GM12891 (cell line): ENCODE data around the gene PLVAP.

Experiments
- POLR2A ChIP-seq: IDR thresholded peaks from 2 replicates; pipeline ENCODE4 v1.6.1; 2011; ENCODE audit warnings: low read depth, low read length, control low read depth
- POLR2AphosphoS5 ChIP-seq: IDR thresholded peaks from 2 replicates; pipeline ENCODE4 v1.6.1; 2011; ENCODE audit warnings: low read depth, low read length, control low read depth
- SPI1 ChIP-seq: IDR thresholded peaks from 2 replicates; pipeline ENCODE4 v1.6.1; 2011; ENCODE audit warnings: low read depth, low read length, control low read depth
- TAF1 ChIP-seq: IDR thresholded peaks from 2 replicates; pipeline ENCODE4 v1.6.1; 2011; ENCODE audit warnings: low read depth, low read length, control low read depth

DNA sequence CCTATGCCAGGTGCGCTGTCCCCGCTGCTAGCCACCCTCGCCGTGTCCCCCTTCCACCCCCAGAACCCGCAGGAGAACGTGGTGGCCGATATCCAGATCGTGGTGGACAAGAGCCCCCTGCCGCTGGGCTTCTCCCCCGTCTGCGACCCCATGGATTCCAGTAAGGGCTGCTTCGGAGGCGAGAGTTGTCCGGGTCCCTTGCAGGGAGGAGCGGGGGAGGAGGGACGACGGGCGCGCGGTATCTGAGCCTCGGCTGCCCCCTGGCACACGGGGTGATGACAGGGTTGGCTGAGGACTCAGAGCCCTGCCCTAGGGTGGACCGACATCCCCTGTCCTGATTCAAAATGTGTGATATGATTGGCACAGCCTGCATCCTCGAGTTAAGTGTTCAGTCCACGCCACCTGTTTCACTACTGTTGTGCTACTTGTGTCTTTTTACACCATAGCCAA lies 43.4 kb upstream of the PLVAP start:
- TF ChIP-seq POLR2A (no peak), SPI1 (no peak), POLR2AphosphoS5 (no peak), TAF1 (no peak)
